KOPT-K1 (cell line): Measurements from ENCODE around the gene PPP1R9B.

Experiments
- H3K27ac ChIP-seq: fragments of 200-600 bp; sonication (generic); 2 replicates; pipeline ENCODE4 v1.5.1; 2016; ENCODE audit warnings: antibody characterized with exemption, mild to moderate bottlenecking, low read depth, low read length; ENCODE audit not compliant: poor library complexity, severe bottlenecking
- H3K36me3 ChIP-seq: fragments of 200-600 bp; sonication (generic); 2 replicates; pipeline ENCODE4 v1.5.1; 2017; ENCODE audit warnings: antibody characterized with exemption, mild to moderate bottlenecking, low read length, moderate library complexity; ENCODE audit not compliant: insufficient read depth
- H3K9me3 ChIP-seq: fragments of 200-600 bp; sonication (generic); 2 replicates; pipeline ENCODE4 v1.5.1; 2017; ENCODE audit warnings: antibody characterized with exemption, low read length, mild to moderate bottlenecking; ENCODE audit not compliant: insufficient read depth, poor library complexity, severe bottlenecking

Gene PPP1R9B

GRCh38 chr17:50109785-50110184 is 40.7 kb downstream of the PPP1R9B start:
- no peak overlapping the region for H3K27ac ChIP-seq
- H3K36me3 ChIP-seq, result no peaks in the 10 kb centered on the region
- no peaks in the 10 kb centered on the region for H3K9me3 ChIP-seq

GRCh38 chr17:50109207-50109606 is 41.3 kb downstream of the PPP1R9B start:
- H3K9me3 ChIP-seq, result no peaks in the 10 kb centered on the region
- no peak overlapping the region for H3K27ac ChIP-seq
- no peaks in the 10 kb centered on the region for H3K36me3 ChIP-seq

GRCh38 chr17:50108556-50108955 is 41.9 kb downstream of the PPP1R9B start:
- Histone ChIP-seq H3K9me3 (no peaks in the 10 kb centered on the region), H3K36me3 (no peaks in the 10 kb centered on the region), H3K27ac (no peak overlapping the region)

- no peak overlapping the region for H3K27ac ChIP-seq
- H3K36me3 ChIP-seq, result no peaks in the 10 kb centered on the region
- H3K9me3 ChIP-seq, result no peaks in the 10 kb centered on the region
Measured at GRCh38 chr17:50107790-50108414, 42.6 kb downstream of the PPP1R9B start.

GRCh38 chr17:50106393-50107131 is 43.9 kb downstream of the PPP1R9B start:
- Histone ChIP-seq H3K36me3 (no peaks in the 10 kb centered on the region), H3K27ac (no peak overlapping the region)

GRCh38 chr17:50105811-50106210 is 44.7 kb downstream of the PPP1R9B start:
- no peaks in the 10 kb centered on the region for H3K36me3 ChIP-seq
- H3K9me3 ChIP-seq, result no peaks in the 10 kb centered on the region
- H3K27ac ChIP-seq, result no peak overlapping the region

More at GRCh38 chr17:50106393-50107131, 43.9 kb downstream of the PPP1R9B start:
- no peaks in the 10 kb centered on the region for H3K9me3 ChIP-seq

GRCh38 chr17:50103941-50104340 is 46.5 kb downstream of the PPP1R9B start:
- no peaks in the 10 kb centered on the region for H3K36me3 ChIP-seq
- no peak overlapping the region for H3K27ac ChIP-seq
- no peaks in the 10 kb centered on the region for H3K9me3 ChIP-seq

GRCh38 chr17:50103252-50103651 is 47.2 kb downstream of the PPP1R9B start:
- Histone ChIP-seq H3K36me3 (no peaks in the 10 kb centered on the region), H3K9me3 (no peaks in the 10 kb centered on the region), H3K27ac (no peak overlapping the region)

- Histone ChIP-seq H3K27ac (no peak overlapping the region), H3K9me3 (no peaks in the 10 kb centered on the region), H3K36me3 (no peaks in the 10 kb centered on the region)
Measured at GRCh38 chr17:50102164-50102991, 48.1 kb downstream of the PPP1R9B start.

GRCh38 chr17:50101346-50102163 is 48.9 kb downstream of the PPP1R9B start:
- Histone ChIP-seq H3K27ac (no peak overlapping the region), H3K9me3 (no peaks in the 10 kb centered on the region), H3K36me3 (no peaks in the 10 kb centered on the region)

GRCh38 chr17:50100921-50101345 is 49.5 kb downstream of the PPP1R9B start:
- H3K9me3 ChIP-seq, result no peaks in the 10 kb centered on the region
- H3K36me3 ChIP-seq, result no peaks in the 10 kb centered on the region
- H3K27ac ChIP-seq, result no peak overlapping the region

- Histone ChIP-seq H3K27ac (no peak overlapping the region), H3K36me3 (no peaks in the 10 kb centered on the region), H3K9me3 (no peaks in the 10 kb centered on the region)
Measured at GRCh38 chr17:50100480-50100883, 50.0 kb downstream of the PPP1R9B start.

GRCh38 chr17:50099003-50099402 is 51.5 kb downstream of the PPP1R9B start:
- Histone ChIP-seq H3K27ac (no peak overlapping the region), H3K36me3 (no peaks in the 10 kb centered on the region), H3K9me3 (no peaks in the 10 kb centered on the region)

GRCh38 chr17:50098583-50098982 is 51.9 kb downstream of the PPP1R9B start:
- no peaks in the 10 kb centered on the region for H3K36me3 ChIP-seq
- H3K27ac ChIP-seq, result no peak overlapping the region
- H3K9me3 ChIP-seq, result no peaks in the 10 kb centered on the region
